Chondrocyte (in vitro differentiated cells): ENCODE results near the gene LRIT1. TPM values are rescaled to one million over a fixed set of nuclear protein-coding genes. Genes with fewer than 3 reads are reported as not detected.

Source experiments
- DNase-seq: peaks from one replicate; pipeline ENCODE4 v3.0.0; 2021; ENCODE audit warnings: mixed read lengths, low spot score
- H3K27ac Mint-ChIP-seq: one replicate; pipeline ENCODE4 v1.8.0; 2021; ENCODE audit warnings: mild to moderate bottlenecking, moderate library complexity, mixed read lengths; ENCODE audit not compliant: unreplicated experiment
- H3K27me3 Mint-ChIP-seq: 2 replicates; pipeline ENCODE4 v1.8.0; 2021; ENCODE audit warnings: low read depth, mixed read lengths
- H3K36me3 Mint-ChIP-seq: 2 replicates; pipeline ENCODE4 v1.8.0; 2021; ENCODE audit warnings: low read depth, mixed read lengths
- H3K4me1 Mint-ChIP-seq: 2 replicates; pipeline ENCODE4 v1.8.0; 2021; ENCODE audit warnings: low read depth, mild to moderate bottlenecking, mixed read lengths
- H3K4me3 Mint-ChIP-seq: one replicate; pipeline ENCODE4 v1.8.0; 2021; ENCODE audit warnings: mild to moderate bottlenecking, moderate library complexity, mixed read lengths; ENCODE audit not compliant: unreplicated experiment
- H3K9me3 Mint-ChIP-seq: 2 replicates; pipeline ENCODE4 v1.8.0; 2021; ENCODE audit warnings: low read depth, mixed read lengths
- total RNA-seq: library from RNA; stranded (reverse); gene quantifications from 3 replicates; pipeline ENCODE4 v1.2.1, GENCODE V29; 2021
- TF ChIP-seq, protein P1 (sequence below): fragments of 200-600 bp; sonication (generic); IDR thresholded peaks from 2 replicates; pipeline ENCODE4 v1.5.0; 2021; ENCODE audit warnings: antibody characterized with exemption, mild to moderate bottlenecking, moderate library complexity

Gene LRIT1
- total RNA-seq, 1 donor from 2014 or later = not detected

DNA sequence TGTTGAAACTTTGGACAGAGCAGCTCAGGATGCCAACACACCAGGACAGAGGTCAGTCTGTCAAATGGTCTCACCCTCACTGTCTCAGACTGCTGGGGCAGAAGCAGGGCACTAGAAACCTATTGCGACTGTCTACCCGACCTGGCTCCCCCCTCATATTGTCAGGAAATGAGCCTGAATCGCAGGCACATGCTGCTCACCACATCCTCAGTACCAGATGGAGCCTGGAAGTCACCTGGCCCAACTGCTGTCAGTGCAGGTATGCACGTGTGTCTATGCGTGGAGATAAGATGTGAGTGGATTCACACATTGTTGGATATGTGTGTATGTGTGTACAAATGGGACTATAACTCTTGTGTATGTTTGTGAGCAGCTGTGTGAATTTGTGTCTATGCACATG lies 50.2 kb downstream of the LRIT1 start:
- Mint-ChIP-seq H3K4me3 (no peak overlapping the region), H3K9me3 (no peaks in the 10 kb centered on the region), H3K36me3 (no peaks in the 10 kb centered on the region), H3K27me3 (peaks cover 27% of the 10 kb centered on the region), H3K4me1 (no peaks in the 10 kb centered on the region), H3K27ac (no peak overlapping the region)
- TF ChIP-seq, protein P1, sequence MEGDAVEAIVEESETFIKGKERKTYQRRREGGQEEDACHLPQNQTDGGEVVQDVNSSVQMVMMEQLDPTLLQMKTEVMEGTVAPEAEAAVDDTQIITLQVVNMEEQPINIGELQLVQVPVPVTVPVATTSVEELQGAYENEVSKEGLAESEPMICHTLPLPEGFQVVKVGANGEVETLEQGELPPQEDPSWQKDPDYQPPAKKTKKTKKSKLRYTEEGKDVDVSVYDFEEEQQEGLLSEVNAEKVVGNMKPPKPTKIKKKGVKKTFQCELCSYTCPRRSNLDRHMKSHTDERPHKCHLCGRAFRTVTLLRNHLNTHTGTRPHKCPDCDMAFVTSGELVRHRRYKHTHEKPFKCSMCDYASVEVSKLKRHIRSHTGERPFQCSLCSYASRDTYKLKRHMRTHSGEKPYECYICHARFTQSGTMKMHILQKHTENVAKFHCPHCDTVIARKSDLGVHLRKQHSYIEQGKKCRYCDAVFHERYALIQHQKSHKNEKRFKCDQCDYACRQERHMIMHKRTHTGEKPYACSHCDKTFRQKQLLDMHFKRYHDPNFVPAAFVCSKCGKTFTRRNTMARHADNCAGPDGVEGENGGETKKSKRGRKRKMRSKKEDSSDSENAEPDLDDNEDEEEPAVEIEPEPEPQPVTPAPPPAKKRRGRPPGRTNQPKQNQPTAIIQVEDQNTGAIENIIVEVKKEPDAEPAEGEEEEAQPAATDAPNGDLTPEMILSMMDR = no peak
- no peak for DNase-seq

DNA sequence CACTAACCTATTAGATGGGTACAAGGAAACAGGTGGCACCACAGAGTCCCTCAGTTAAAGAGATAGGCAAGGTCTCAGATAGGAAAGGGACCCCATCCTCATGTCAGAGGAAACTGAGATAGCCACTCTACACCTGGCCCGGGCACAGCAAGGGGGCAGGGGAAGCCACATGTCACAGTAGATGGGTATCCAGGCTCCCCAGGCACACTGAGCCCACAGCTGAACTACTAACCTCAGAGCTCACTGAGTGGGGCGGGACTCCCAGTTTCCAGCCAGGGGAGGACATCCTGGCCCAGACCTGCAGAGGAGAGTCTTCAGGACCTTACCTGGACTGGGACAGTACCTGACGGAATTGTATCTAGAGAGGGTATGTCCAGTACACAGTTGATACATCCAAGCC lies 50.7 kb downstream of the LRIT1 start:
- Mint-ChIP-seq H3K4me3 (no peak overlapping the region), H3K27ac (no peak overlapping the region), H3K27me3 (peaks cover 22% of the 10 kb centered on the region), H3K4me1 (no peaks in the 10 kb centered on the region), H3K36me3 (no peaks in the 10 kb centered on the region), H3K9me3 (no peaks in the 10 kb centered on the region)
- DNase-seq = no peak
- TF ChIP-seq, protein P1 = no peak

DNA sequence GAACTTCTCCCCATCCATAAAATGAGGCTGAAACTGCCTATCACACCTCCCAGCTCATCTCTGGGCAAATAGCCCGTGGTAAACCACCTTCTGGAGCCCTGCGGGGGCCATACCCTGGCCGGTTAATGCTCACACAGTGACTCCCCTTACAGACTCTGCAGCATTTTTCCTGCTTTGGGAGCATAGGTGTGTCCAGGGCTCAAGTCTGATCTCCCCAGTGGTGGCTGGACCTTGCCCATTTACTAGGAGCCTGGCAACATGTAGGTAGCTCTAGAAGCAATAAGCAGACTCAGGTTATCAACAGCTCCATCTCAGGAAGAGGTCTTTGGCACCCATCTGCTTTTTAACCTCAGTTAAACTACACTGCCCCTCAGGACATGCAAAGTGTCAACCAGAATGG lies 52.5 kb downstream of the LRIT1 start:
- TF ChIP-seq, protein P1 = no peak
- Mint-ChIP-seq H3K27me3 (peaks cover 20% of the 10 kb centered on the region), H3K4me3 (no peak overlapping the region), H3K36me3 (no peaks in the 10 kb centered on the region), H3K27ac (no peak overlapping the region), H3K4me1 (no peaks in the 10 kb centered on the region), H3K9me3 (no peaks in the 10 kb centered on the region)
- no peak for DNase-seq

DNA sequence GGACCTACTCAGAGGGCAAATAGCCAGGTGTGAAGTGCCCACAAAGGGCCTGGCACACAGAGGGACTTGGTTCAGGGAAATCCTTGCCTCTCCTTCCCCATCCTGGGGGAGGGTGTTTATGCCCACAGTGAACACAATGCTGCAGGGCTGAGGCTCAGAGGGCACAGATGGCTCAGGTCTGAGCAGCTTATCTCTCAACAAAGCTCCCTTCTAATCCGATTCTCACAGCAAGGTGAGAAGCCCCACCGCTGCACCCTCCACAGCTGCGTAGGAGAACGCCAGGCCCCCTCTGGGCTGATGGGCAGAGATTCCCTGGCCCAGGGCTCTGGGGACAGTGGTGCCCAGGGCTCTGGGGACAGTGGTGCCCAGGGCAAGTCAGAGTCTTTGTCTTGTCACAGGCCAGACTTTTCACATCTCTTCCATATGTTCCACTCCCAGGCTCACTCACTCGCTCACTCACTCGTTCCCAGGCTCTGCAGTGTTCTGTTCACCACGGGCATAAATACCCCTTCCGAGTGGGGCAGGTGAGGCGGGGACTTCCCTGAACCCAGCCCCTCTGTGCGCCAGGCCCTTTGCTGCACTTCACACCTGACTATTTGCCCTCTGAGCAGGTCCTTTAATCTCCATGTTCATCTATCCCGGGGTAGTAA lies 55.7 kb downstream of the LRIT1 start:
- Mint-ChIP-seq H3K4me3 (no peak overlapping the region), H3K36me3 (no peaks in the 10 kb centered on the region), H3K4me1 (no peaks in the 10 kb centered on the region), H3K27me3 (peaks cover 11% of the 10 kb centered on the region), H3K27ac (no peak overlapping the region), H3K9me3 (no peaks in the 10 kb centered on the region)
- DNase-seq = no peak
- TF ChIP-seq, protein P1 = no peak

DNA sequence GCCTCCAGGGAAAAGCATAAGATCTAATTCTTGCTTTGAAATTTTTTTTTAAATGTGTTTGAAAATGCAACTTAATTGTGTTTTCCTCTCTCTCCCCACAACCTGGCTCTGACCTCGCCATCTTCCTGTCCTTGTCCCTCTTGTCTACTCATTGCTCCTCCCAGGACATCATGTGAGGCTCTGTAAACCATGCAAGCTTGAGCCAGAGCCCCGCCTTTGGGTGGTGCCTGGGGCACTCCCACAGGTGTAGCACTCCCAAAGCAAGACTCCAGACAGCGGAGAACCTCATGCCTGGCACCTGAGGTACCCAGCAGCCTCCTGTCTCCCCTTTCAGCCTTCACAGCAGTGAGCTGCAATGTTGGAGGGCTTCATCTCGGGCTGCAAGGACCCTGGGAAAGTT lies 56.8 kb downstream of the LRIT1 start:
- TF ChIP-seq, protein P1 = no peak
- Mint-ChIP-seq H3K4me3 (no peak overlapping the region), H3K27ac (no peak overlapping the region), H3K36me3 (no peaks in the 10 kb centered on the region), H3K4me1 (no peaks in the 10 kb centered on the region), H3K9me3 (no peaks in the 10 kb centered on the region), H3K27me3 (peaks cover 11% of the 10 kb centered on the region)
- no peak for DNase-seq
